HG03571 (cell line): ENCODE measurements around the gene HCN2.
"Not testable (repeated sequence)": the region's sequence is repeated elsewhere in the genome, so short reads cannot be mapped to it uniquely, and the experiment has no call there.

Experiments
- ATAC-seq: cut with Tn5 transposase; IDR thresholded peaks from one replicate; pipeline ENCODE4 v1.9.1; 2021; ENCODE audit not compliant: unreplicated experiment

The HCN2 gene

GRCh38 chr19:602391-603301 lies 13.0 kb downstream of the HCN2 start:
- no peak for ATAC-seq

DNA sequence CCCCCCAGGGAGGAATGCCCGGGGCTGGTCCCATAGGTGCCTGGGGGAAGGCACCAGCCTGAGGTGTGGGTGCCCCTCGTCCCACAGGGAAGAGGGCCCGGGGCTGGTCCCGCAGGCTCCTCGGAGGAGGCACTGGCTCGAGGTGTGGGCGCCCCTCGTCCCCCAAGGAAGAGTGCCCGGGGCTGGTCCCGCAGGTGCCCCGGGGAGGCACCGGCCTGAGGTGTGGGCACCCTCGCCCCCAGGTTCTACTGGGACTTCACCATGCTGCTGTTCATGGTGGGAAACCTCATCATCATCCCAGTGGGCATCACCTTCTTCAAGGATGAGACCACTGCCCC lies 13.6 kb downstream of the HCN2 start:
- not testable (repeated sequence) for ATAC-seq

DNA sequence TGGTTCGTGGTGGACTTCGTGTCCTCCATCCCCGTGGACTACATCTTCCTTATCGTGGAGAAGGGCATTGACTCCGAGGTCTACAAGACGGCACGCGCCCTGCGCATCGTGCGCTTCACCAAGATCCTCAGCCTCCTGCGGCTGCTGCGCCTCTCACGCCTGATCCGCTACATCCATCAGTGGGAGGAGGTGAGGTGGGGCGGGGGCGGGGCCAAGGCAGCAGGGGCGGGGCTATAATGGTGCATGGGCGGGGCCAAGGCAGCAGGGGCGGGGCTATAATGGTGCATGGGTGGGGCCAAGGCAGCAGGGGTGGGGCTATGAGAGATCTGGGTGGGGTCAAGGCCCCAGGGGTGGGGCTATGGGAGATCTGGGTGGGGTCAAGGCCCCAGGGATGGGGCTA lies 14.1 kb downstream of the HCN2 start:
- not testable (repeated sequence) for ATAC-seq

DNA sequence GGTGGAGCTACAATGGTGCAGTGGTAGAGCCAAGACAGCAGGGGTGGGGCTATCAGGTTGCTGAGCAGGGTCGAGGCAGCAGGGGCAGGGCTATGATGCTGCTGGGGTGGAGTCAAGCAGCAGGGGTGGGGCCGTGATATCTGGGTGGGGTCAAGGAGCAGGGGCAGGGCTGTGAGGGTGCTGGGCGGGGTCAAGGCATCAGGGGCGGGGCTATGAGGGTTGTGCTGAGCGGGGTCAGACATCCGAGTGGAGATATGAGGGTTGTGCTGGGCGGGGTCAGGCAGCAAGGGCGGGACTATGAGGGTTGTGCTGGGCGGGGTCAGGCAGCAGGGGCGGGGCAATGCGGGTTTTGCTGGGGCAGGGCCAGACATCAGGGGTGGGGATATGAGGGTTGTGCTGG lies 14.7 kb downstream of the HCN2 start:
- no peak for ATAC-seq

DNA sequence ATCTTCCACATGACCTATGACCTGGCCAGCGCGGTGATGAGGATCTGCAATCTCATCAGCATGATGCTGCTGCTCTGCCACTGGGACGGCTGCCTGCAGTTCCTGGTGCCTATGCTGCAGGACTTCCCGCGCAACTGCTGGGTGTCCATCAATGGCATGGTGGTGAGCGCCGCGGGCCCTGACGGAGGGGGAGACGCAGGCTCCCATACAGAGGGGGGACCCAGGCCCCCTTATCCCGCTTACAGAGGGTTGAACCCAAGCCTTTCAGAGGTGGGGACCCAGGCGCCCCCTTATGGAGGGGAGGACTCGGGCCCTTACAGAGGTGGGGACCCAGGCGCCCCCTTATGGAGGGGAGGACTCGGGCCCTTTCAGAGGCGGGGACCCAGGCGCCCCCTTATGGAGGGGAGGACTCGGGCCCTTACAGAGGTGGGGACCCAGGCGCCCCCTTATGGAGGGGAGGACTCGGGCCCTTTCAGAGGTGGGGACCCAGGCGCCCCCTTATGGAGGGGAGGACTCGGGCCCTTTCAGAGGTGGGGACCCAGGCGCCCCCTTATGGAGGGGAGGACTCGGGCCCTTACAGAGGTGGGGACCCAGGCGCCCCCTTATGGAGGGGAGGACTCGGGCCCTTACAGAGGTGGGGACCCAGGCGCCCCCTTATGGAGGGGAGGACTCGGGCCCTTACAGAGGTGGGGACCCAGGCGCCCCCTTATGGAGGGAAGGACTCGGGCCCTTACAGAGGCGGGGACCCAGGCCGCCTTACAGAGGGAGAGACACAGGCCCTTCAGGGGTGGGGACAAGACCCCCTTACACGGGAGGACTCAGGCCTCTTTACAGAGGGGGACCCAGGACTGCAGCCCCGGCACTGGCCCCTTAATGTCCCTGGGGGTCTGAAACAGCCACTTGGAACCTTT lies 15.6 kb downstream of the HCN2 start:
- ATAC-seq: not testable (repeated sequence)

DNA sequence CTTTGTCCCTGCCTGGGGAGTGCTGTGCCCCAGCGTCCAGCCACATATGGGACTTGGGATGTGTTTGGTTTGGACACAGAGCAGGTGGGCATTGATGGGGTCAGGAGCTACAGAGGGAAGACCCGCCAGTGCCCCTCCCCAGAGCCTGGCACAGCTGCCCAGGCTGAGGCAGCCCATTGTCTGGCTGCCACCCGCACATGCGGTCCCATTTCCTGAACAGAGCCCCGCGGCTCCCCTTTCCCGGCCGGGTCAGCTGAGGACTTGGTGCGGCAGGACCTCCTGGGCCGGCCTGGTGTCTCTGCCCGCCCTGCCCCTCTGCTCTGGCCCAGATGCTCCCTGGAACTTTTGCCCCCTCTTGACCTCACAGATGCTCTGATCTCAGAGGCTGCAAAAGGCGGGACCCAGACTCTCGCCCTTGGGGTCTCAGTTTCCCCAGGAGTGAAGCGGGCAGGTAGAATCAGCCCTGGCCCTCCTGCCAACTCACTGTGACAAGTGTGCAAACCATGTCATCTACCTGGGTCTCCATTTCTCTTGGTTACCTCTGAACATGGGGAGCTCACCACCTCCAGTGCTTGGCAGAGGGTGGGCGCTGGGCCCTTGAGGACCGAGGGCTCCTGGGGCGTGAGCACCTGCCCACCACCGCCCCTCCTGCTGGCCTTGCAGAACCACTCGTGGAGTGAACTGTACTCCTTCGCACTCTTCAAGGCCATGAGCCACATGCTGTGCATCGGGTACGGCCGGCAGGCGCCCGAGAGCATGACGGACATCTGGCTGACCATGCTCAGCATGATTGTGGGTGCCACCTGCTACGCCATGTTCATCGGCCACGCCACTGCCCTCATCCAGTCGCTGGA lies 17.8 kb downstream of the HCN2 start:
- ATAC-seq: no peak

GRCh38 chr19:608155-609003 lies 18.7 kb downstream of the HCN2 start:
- ATAC-seq: no peak

DNA sequence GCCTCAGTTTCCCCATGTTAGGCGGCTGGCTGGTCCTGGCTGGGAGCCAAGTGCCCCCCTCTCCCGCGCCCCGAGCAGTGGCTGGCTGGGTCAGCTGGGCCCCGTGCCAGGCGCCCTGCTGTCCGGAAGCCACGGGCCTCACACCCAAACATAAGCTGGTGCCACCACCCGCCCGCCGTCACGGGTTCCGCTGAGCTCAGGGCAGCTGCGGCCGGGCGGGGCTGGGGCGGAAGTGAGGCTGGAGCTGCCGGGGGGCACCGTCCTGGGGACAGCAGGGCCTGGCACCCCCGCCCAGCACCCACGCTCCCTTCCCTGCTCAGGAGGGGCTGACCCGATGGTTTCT lies 19.3 kb downstream of the HCN2 start:
- ATAC-seq: no peak

DNA sequence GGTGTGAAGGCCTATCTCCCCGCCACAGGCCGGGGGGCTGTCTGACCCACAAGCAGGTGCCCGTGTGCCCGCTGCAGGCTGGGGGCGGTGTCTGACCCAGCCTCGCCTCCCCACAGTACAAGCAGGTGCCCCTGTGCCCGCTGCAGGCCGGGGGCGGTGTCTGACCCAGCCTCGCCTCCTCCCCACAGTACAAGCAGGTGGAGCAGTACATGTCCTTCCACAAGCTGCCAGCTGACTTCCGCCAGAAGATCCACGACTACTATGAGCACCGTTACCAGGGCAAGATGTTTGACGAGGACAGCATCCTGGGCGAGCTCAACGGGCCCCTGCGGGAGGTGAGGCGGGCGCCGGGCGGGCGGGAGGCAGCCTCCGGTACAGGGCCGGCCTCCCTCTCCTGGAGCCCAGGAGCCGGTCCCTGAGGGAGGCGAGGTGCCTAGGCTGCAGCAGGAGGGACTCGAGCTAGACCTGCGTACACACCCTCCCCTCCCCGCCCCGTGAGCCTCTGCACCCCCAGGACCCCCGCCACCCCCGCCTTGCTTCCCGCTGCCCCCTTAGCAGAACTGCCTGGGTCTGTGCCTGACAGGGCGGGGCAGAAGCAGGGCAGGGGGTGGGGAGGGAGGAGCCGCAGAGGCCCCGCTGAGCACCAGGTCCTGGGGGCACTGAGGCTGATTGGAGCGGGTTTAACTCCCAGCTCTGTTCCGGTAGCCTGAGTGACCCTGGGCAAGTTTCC lies 20.6 kb downstream of the HCN2 start:
- no peak for ATAC-seq

DNA sequence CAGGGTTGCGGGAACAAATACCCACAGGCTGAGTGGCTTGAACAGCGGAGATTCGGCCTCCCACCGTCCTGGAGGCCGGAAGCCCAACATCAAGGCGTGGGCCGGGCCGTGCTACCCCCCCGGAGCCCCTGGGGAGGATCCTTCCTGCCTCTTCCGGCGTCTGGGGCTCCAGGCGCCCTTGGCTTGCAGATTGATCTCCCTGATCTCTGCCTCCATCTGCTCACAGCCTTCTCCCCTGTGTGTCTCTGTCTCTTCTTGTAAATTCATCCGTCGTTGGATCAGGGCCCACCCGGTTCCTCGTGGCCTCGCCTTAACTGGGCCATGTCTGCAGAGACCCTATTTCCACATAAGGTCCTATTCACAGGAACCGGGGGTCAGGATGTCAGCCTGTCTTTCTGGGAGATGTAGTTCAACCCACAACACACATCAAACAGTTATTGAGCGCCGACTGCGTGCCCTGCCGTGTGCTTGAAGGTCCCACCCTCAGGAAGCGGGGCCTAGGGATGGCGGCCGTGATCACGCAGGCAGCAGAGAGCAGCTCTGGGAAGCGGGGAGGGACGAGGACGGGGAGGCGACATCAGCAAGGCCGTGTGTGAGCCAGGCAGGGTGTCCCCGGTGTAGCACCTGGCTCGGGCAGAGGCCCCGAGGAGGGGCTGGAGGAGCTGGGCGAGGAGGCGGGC lies 21.3 kb downstream of the HCN2 start:
- ATAC-seq: no peak

- ATAC-seq: no peak
Measured at GRCh38 chr19:611481-611868, 21.8 kb downstream of the HCN2 start.

DNA sequence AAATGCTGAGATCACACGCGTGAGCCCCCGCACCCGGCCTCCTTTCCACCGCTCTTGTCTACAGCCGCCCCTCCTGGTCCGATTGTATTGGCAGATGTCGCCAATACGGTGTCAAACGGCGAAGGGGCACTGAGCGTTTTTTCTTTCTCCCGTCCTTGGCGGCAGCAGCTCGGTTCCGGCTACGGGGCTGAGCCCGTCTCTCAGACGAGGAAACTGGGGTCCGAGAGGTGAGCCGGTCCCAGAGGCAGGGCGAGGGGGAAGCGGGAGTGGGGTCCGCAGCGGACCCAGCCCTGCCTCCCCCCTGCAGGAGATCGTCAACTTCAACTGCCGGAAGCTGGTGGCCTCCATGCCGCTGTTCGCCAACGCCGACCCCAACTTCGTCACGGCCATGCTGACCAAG lies 23.3 kb downstream of the HCN2 start:
- no peak for ATAC-seq

GRCh38 chr19:613732-614567 lies 24.3 kb downstream of the HCN2 start:
- ATAC-seq: no peak

DNA sequence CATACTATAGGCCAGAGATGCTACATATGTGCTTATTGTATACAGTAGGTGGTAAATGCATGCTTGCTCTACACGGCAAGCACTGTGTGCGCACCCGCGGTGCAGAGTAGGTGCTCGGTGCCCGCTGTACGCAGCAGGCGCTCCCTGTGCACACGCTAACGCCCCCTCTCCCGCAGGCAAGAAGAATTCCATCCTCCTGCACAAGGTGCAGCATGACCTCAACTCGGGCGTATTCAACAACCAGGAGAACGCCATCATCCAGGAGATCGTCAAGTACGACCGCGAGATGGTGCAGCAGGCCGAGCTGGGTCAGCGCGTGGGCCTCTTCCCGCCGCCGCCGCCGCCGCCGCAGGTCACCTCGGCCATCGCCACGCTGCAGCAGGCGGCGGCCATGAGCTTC lies 25.9 kb downstream of the HCN2 start:
- ATAC-seq: no peak

DNA sequence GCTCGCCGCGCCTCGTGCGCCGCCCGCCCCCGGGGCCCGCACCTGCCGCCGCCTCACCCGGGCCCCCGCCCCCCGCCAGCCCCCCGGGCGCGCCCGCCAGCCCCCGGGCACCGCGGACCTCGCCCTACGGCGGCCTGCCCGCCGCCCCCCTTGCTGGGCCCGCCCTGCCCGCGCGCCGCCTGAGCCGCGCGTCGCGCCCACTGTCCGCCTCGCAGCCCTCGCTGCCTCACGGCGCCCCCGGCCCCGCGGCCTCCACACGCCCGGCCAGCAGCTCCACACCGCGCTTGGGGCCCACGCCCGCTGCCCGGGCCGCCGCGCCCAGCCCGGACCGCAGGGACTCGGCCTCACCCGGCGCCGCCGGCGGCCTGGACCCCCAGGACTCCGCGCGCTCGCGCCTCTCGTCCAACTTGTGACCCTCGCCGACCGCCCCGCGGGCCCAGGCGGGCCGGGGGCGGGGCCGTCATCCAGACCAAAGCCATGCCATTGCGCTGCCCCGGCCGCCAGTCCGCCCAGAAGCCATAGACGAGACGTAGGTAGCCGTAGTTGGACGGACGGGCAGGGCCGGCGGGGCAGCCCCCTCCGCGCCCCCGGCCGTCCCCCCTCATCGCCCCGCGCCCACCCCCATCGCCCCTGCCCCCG lies 26.5 kb downstream of the HCN2 start:
- ATAC-seq: no peak

DNA sequence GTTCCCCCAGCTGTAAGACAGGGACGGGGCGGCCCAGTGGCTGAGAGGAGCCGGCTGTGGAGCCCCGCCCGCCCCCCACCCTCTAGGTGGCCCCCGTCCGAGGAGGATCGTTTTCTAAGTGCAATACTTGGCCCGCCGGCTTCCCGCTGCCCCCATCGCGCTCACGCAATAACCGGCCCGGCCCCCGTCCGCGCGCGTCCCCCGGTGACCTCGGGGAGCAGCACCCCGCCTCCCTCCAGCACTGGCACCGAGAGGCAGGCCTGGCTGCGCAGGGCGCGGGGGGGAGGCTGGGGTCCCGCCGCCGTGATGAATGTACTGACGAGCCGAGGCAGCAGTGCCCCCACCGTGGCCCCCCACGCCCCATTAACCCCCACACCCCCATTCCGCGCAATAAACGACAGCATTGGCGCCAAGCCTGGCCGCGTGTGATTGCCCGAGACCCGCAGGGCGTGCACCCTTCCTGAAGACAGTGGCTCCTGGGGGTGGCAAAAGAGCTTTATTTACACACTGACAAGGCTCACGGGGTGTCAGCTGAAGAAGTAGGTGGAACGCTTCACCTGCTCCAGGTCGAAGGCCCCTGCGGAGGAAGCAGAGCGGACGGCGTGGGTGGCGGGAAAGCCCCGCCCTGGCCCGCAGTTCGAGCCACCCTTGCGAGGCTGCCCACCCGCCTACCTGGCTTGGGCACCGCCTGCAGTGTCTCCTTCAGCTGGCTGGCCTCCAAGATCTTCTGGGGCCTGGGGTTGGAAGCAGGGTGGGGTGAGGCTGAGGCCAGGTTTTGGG lies 27.3 kb downstream of the HCN2 start:
- ATAC-seq: no peak
